Transverse colon (tissue), 4 donors: Measurements from ENCODE around the gene PPM1N. TPM values are rescaled to one million over a fixed set of nuclear protein-coding genes. Genes with fewer than 3 reads are reported as not detected.
A peak's percentile ranks its signal among the peaks of the same experiment; 100 is the strongest.

ENCODE experiments used
- DNase-seq: peaks from one replicate; pipeline ENCODE4 v3.0.0-alpha.2; 2019
- H3K27ac ChIP-seq, 4 donors: fragments of 200-600 bp; sonication (generic); 2 replicates each; pipeline ENCODE4 v1.5.1; 2016 to 2018; ENCODE audit warnings: inconsistent platforms in 4 of 4
- H3K27me3 ChIP-seq: fragments of 200-600 bp; sonication (generic); 2 replicates; pipeline ENCODE4 v1.5.1; 2017; ENCODE audit warnings: inconsistent platforms
- H3K36me3 ChIP-seq, 4 donors: fragments of 200-600 bp; sonication (generic); 2 replicates each; pipeline ENCODE4 v1.5.1; 2017 to 2019; ENCODE audit warnings: inconsistent platforms in 4 of 4
- H3K4me1 ChIP-seq, 4 donors: fragments of 200-600 bp; sonication (generic); 2 replicates each; pipeline ENCODE4 v1.5.1; 2017 to 2020; ENCODE audit warnings: inconsistent platforms in 4 of 4
- H3K4me3 ChIP-seq, 4 donors: fragments of 200-600 bp; sonication (generic); 1 replicate in 1 of 4; 2 replicates in 3 of 4; pipeline versions ENCODE4 v1.5.1 to v1.6.1; 2017 to 2019; ENCODE audit warnings: inconsistent platforms in 4 of 4
- H3K9me3 ChIP-seq, 2 donors: fragments of 200-600 bp; sonication (generic); 2 replicates each; pipeline ENCODE4 v1.5.1; 2017 to 2019; ENCODE audit warnings: inconsistent platforms in 2 of 2
- EP300 ChIP-seq: sonication (generic); formaldehyde crosslinking; IDR thresholded peaks from one replicate; pipeline ENCODE4 v1.6.1; 2017; ENCODE audit warnings: antibody characterized with exemption, low read depth
- POLR2A ChIP-seq: fragments of 450-650 bp; IDR thresholded peaks from one replicate; pipeline ENCODE4 v1.6.1; 2016; ENCODE audit warnings: antibody characterized with exemption, mild to moderate bottlenecking, moderate library complexity
- POLR2AphosphoS5 ChIP-seq, 3 donors: sonication (generic); formaldehyde crosslinking; IDR thresholded peaks; one replicate each; pipeline ENCODE4 v1.6.1; 2016; ENCODE audit warnings: antibody characterized with exemption in 3 of 3
- WGBS, 2 donors: methylation state at CpG; one replicate each; pipeline ENCODE4 v1.1.5; 2018; ENCODE audit warnings: low coverage in 1 of 2; 5-methylcytosine and 5-hydroxymethylcytosine counted together
- in situ Hi-C, 4 donors: fragments of 200-750 bp; cut with MboI; loops; one replicate each; pipeline versions ENCODE4 v1.15.0 to v1.15.1; 2017; ENCODE audit warnings: low sequenced_read_pairs in 3 of 4, low pct_ligation_motif_present in 1 of 4, low pct_unique_long_range_greater_than_20kb in 1 of 4
- intact Hi-C: fragments of 100-400 bp; cut with DNase I; formaldehyde crosslinking; loops from one replicate; pipeline ENCODE4 v1.15.1; 2023; ENCODE audit warnings: low total_unique reads
- total RNA-seq, 4 donors: library from RNA; depleted of rRNA; stranded (reverse); fragments of >200 nt; gene quantifications; one replicate each; pipeline ENCODE4 v1.1.0, GENCODE V29; 2016
- TF ChIP-seq, protein P1 (sequence below), 5 experiments: fragments of 200-600 bp in 3 of 5; fragments of 450-650 bp in 2 of 5; sonication (generic) in 3 of 5; IDR thresholded peaks; 1 replicate in 2 of 5; 2 replicates in 3 of 5; pipeline ENCODE4 v1.5.1; 2016 to 2017; ENCODE audit warnings: antibody characterized with exemption in 5 of 5, inconsistent platforms in 3 of 5, mild to moderate bottlenecking in 2 of 5, moderate library complexity in 1 of 5

The PPM1N gene, protein sequence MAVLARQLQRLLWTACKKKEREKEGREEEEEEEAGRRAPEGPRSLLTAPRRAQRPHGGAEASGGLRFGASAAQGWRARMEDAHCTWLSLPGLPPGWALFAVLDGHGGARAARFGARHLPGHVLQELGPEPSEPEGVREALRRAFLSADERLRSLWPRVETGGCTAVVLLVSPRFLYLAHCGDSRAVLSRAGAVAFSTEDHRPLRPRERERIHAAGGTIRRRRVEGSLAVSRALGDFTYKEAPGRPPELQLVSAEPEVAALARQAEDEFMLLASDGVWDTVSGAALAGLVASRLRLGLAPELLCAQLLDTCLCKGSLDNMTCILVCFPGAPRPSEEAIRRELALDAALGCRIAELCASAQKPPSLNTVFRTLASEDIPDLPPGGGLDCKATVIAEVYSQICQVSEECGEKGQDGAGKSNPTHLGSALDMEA
- 1 to 10 TPM in 2 of 4 donors, under 1 TPM in 1, not detected in 1; 1.00 to 4.3 (median 1.4) TPM for total RNA-seq

- intact Hi-C loops = no loop called here
- TF ChIP-seq POLR2AphosphoS5 (IDR thresholded peaks at IDR 0.05) (no peak), POLR2A (no peak), EP300 (no peak)
- TF ChIP-seq, protein P1, sequence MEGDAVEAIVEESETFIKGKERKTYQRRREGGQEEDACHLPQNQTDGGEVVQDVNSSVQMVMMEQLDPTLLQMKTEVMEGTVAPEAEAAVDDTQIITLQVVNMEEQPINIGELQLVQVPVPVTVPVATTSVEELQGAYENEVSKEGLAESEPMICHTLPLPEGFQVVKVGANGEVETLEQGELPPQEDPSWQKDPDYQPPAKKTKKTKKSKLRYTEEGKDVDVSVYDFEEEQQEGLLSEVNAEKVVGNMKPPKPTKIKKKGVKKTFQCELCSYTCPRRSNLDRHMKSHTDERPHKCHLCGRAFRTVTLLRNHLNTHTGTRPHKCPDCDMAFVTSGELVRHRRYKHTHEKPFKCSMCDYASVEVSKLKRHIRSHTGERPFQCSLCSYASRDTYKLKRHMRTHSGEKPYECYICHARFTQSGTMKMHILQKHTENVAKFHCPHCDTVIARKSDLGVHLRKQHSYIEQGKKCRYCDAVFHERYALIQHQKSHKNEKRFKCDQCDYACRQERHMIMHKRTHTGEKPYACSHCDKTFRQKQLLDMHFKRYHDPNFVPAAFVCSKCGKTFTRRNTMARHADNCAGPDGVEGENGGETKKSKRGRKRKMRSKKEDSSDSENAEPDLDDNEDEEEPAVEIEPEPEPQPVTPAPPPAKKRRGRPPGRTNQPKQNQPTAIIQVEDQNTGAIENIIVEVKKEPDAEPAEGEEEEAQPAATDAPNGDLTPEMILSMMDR (IDR thresholded peaks at IDR 0.05) = peak in 1 of 5 experiments; percentile 12
- no peaks in the 10 kb centered on the region for H3K36me3 ChIP-seq
- peak within 1 kb of the TSS in 3 of 4 donors; percentile 17 to 86 (median 29) for H3K4me3 ChIP-seq
- in situ Hi-C loops = no loop called here
- H3K27me3 ChIP-seq = peaks cover 43% of the 10 kb centered on the region
- 0 to 2% methylated on average over 1 to 39 of the region's 89 CpGs for WGBS, 2 donors
- no peak for DNase-seq
- no peaks in the 10 kb centered on the region for H3K9me3 ChIP-seq
- H3K27ac ChIP-seq = peak within 1 kb of the TSS; percentile 24 to 58 (median 48)
- H3K4me1 ChIP-seq = peaks cover 17 to 42% (median 30%) of the 10 kb centered on the region in 4 donors
Measured at GRCh38 chr19:45498411-45499195, at the start of gene PPM1N. Gene PPM1N, plus strand, starts transcription at chr19:45498443. Its CDS starts 30 bp downstream, at chr19:45498473.

GRCh38 chr19:45448887-45449299, 49.4 kb upstream of the PPM1N start:
- no peaks in the 10 kb centered on the region for H3K36me3 ChIP-seq
- intact Hi-C loops (no loop called here), in situ Hi-C loops (no loop called here)
- H3K4me1 ChIP-seq = peaks cover 20 to 63% (median 41%) of the 10 kb centered on the region in 4 donors
- 41% methylated on average over 7 of the region's 7 CpGs; no CpG with 5 or more reads in 1 of the 2 donors for WGBS, 2 donors
- H3K4me3 ChIP-seq = no peak overlapping the region
- H3K9me3 ChIP-seq = no peaks in the 10 kb centered on the region
- H3K27me3 ChIP-seq = no peaks in the 10 kb centered on the region
- peak; percentile 57 for DNase-seq
- TF ChIP-seq POLR2AphosphoS5 (IDR thresholded peaks at IDR 0.05) = peak in 2 of 3 donors; percentile 56 to 67
- TF ChIP-seq, protein P1 (IDR thresholded peaks at IDR 0.05) = no peak
- TF ChIP-seq POLR2A = peak; percentile 37
- H3K27ac ChIP-seq = peak overlapping the region; percentile 80 to 91 (median 88)

GRCh38 chr19:45450012-45450333, 48.3 kb upstream of the PPM1N start:
- no peaks in the 10 kb centered on the region for H3K36me3 ChIP-seq
- 19 to 23% methylated on average over 3 to 5 of the region's 5 CpGs for WGBS, 2 donors
- intact Hi-C loops = no loop called here

More at GRCh38 chr19:45450012-45450333, 48.3 kb upstream of the PPM1N start:
- no peak for TF ChIP-seq EP300
- no peak for TF ChIP-seq POLR2AphosphoS5 (IDR thresholded peaks at IDR 0.05)
- TF ChIP-seq, protein P1 (IDR thresholded peaks at IDR 0.05) = no peak
- no peak for TF ChIP-seq POLR2A
- Histone ChIP-seq H3K27ac (peak overlapping the region; percentile 80 to 91 (median 88)), H3K4me1 (peaks cover 16 to 57% (median 34%) of the 10 kb centered on the region in 4 donors), H3K9me3 (no peaks in the 10 kb centered on the region), H3K4me3 (peak overlapping the region; percentile 44 to 63 (median 49)), H3K27me3 (no peaks in the 10 kb centered on the region)
- no peak for DNase-seq
- in situ Hi-C loops = no loop called here
